CMK (cell line): ENCODE data around the gene CCDC136.

Experiments
- DNase-seq: peaks from one replicate; pipeline ENCODE4 v3.0.0-alpha.2; 2010; ENCODE audit warnings: low read depth

The CCDC136 gene

DNA sequence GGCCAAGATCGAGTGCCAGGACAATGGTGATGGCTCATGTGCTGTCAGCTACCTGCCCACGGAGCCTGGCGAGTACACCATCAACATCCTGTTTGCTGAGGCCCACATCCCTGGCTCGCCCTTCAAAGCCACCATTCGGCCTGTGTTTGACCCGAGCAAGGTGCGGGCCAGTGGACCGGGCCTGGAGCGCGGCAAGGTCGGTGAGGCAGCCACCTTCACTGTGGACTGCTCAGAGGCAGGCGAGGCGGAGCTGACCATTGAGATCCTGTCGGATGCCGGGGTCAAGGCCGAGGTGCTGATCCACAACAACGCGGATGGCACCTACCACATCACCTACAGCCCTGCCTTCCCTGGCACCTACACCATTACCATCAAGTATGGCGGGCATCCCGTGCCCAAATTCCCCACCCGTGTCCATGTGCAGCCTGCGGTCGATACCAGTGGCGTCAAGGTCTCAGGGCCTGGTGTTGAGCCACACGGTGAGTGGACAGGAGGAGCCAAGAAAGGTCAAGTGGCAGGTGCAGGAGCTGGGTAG, 53.1 kb downstream of the CCDC136 start:
- DNase-seq, result no peak

DNA sequence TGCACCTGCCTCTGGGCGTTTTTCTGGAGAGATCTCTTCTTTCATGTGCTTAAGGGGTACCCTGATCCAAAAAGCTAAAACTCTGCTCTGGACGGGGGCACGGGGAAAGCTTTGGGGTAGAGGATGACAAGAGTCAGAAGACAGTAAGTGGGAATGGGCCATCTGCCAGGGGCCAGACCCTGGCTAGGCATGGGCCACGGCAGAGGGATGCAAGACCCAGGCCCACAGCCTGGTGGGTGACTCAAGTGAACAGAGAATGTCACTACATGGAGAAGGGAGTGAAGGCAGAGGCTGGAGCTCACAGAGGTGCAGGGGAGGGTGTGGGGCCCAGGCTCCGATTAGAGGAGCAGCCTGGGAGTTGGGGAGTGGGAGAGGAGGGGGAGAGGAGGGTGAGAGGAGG, 53.7 kb downstream of the CCDC136 start:
- DNase-seq, result no peak

DNA sequence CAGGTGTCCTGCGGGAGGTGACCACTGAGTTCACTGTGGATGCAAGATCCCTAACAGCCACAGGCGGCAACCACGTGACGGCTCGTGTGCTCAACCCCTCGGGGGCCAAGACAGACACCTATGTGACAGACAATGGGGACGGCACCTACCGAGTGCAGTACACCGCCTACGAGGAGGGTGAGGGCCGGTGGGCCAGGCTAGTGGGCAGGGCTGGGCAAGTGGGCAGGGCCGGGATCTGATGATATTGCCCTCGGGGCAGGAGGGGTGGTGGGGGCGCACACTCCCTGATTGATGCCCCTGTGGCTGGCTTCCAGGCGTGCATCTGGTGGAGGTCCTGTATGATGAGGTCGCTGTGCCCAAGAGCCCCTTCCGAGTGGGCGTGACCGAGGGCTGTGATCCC, 54.2 kb downstream of the CCDC136 start:
- DNase-seq, result no peak

DNA sequence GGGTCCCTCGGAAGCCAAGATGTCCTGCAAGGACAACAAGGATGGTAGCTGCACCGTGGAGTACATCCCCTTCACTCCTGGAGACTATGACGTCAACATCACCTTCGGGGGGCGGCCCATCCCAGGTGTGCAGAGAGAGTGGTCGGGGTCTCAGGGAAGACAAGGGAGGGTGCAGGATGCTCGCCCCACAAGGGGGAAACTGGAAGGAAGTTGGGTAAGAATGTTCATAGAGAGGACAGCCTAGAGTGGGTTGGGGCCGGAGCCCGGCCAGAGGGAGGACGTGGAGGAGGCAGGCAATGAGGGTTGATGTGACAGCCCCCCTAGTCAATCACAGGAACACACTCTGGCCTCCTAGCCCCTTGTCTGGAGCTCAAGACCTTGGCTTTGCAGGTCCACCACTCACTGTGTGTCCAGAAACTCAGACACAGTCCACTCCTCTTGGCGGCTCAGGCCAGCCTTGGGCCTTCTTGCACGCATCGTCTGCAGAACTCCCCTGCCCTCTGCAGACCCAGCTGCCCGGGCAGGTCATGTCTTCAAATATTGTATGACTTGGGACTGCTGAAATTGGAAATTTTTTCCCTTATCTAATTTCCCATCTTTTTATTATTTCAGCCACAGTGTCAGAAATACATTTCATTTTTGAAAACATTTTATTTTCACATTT, 55.1 kb downstream of the CCDC136 start:
- no peak for DNase-seq

DNA sequence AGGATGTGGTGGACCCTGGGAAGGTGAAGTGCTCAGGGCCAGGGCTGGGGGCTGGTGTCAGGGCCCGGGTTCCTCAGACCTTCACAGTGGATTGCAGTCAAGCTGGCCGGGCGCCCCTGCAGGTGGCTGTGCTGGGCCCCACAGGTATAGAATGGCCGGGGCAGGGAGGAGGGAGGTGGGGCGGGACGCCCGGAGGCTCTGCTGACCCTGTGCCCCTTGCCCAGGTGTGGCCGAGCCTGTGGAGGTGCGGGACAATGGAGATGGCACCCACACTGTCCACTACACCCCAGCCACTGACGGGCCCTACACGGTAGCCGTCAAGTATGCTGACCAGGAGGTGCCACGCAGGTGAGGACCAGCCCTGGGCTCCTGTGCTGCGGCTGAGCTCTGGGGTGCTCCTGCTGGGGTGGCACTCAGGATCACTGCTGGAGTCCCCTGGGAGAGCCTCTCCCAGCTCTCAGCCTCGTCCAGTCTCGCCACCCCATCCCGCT, 56.0 kb downstream of the CCDC136 start:
- DNase-seq, result no peak

DNA sequence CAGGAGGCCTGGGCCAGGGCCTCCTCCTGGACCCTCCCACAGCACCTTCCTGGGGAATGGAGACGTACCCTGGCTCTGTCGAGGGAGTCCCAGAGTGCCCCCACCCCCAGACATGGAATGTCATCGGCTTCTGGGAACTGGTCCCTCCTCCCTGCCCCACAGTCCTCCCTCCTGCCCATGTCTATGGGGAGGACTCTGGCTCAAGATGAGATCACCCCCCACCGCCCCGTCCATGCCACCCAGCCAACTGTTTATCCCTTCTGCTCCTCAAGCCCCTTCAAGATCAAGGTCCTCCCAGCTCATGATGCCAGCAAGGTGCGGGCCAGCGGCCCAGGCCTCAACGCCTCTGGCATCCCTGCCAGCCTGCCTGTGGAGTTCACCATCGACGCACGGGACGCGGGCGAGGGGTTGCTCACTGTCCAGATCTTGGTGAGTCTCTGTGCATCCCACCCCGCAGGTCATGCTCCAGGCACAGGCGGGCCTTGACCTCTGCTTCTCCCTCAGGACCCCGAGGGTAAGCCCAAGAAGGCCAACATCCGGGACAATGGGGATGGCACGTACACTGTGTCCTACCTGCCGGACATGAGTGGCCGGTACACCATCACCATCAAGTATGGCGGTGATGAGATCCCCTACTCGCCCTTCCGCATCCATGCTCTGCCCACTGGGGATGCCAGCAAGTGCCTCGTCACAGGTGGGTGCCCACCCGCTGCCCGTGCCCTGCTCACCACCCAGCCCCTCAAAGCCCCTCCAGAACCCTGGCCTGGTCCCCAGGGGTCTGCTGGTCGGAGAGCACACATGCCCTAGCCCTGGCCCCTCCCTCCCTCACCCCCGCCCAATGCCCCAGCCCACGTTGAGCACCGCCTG, 56.8 kb downstream of the CCDC136 start:
- DNase-seq, result no peak

DNA sequence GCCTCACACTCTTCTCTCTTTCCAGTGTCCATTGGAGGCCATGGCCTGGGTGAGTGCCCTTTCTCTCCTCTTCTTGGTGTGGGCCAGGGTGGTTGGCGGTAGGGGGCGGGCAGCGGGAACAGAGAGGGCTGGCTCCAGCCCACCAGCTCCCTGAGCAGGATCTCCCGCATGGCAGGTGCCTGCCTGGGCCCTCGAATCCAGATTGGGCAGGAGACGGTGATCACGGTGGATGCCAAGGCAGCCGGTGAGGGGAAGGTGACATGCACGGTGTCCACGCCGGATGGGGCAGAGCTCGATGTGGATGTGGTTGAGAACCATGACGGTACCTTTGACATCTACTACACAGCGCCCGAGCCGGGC, 57.4 kb downstream of the CCDC136 start:
- DNase-seq, result no peak

DNA sequence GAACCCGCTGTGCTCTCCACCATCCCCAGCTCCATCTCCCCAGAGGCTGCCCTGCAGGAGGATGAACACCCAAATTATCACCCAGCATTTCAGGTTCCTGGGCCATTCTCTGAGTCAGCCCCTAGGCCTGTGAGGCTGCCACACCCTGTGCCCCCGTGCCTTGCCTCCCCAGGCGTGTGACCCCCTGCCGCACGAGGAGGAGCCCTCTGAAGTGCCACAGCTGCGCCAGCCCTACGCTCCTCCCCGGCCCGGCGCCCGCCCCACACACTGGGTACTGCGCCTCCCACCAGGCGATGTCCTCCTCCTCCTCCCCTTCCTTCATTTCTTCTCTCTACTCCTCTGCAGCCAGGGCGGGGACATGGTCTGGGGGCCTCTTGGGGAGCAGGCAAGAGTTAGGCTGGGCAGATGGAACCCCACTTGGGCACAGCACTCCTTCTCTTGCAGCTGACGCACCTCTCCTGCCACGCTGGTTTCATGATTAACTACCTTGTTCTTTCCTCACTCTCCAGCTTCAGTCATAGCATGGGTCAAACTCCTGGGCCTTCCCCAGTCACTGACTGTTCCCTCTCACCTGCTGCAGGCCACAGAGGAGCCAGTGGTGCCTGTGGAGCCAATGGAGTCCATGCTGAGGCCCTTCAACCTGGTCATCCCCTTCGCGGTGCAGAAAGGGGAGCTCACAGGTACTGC, 58.2 kb downstream of the CCDC136 start:
- DNase-seq, result no peak

DNA sequence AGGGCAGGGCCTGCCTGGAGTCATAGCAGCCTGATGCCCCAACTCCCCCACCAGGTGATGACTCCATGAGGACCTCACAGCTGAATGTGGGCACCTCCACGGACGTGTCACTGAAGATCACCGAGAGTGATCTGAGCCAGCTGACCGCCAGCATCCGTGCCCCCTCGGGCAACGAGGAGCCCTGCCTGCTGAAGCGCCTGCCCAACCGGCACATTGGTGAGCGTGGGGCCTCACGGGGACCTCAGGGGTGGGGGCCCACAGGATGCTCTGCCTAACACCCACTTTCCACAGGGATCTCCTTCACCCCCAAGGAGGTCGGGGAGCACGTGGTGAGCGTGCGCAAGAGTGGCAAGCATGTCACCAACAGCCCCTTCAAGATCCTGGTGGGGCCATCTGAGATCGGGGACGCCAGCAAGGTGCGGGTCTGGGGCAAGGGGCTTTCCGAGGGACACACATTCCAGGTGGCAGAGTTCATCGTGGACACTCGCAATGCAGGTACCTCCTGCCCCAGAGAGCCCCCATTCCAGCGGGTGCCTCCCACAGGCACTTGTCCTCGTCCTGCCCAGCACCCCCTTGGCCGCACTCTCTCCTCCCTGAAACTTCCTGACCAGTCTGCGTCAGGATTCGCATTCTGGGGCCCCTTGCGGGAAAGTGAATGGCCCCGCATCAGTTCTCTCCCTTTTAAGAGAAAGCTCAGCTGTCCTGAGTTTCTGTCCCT, 60.9 kb downstream of the CCDC136 start:
- DNase-seq, result no peak

DNA sequence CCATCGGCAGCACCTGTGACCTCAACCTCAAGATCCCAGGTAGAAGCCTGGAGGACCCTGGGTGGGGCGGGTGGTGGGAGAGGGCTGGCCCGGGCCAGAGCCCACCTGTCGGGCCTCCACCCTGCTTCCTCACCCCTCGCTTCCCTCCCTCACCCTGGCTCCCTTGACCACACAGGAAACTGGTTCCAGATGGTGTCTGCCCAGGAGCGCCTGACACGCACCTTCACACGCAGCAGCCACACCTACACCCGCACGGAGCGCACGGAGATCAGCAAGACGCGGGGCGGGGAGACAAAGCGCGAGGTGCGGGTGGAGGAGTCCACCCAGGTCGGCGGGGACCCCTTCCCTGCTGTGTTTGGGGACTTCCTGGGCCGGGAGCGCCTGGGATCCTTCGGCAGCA, 62.0 kb downstream of the CCDC136 start:
- no peak for DNase-seq

DNA sequence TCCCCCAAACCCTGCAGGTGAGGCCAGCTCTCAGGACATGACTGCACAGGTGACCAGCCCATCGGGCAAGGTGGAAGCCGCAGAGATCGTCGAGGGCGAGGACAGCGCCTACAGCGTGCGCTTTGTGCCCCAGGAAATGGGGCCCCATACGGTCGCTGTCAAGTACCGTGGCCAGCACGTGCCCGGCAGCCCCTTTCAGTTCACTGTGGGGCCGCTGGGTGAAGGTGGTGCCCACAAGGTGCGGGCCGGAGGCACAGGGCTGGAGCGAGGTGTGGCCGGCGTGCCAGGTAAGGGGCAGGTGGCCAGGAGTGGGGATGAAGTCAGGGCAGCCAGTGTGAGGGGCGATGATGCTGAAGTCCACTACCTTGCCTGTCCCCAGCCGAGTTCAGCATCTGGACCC, 62.6 kb downstream of the CCDC136 start:
- DNase-seq, result no peak

DNA sequence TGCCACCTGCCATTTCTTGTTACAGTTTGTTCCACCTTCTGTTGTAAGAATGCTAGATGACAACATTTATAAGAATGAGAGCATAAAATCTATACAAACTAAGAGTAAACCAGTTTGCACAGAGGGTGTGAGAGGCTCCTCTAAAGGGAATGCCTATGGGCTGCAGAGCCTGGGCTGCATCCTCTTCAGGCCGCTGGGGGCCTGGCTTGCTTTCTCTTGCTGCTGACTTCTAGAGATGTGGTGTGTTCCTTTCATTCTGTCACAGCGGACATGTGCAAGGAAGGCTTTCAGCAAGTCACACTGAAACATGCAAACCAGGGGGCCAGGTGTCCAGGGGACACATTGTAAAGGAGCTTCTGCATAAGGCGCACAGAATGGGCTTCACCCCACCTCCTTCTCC, 63.8 kb downstream of the CCDC136 start:
- no peak for DNase-seq

DNA sequence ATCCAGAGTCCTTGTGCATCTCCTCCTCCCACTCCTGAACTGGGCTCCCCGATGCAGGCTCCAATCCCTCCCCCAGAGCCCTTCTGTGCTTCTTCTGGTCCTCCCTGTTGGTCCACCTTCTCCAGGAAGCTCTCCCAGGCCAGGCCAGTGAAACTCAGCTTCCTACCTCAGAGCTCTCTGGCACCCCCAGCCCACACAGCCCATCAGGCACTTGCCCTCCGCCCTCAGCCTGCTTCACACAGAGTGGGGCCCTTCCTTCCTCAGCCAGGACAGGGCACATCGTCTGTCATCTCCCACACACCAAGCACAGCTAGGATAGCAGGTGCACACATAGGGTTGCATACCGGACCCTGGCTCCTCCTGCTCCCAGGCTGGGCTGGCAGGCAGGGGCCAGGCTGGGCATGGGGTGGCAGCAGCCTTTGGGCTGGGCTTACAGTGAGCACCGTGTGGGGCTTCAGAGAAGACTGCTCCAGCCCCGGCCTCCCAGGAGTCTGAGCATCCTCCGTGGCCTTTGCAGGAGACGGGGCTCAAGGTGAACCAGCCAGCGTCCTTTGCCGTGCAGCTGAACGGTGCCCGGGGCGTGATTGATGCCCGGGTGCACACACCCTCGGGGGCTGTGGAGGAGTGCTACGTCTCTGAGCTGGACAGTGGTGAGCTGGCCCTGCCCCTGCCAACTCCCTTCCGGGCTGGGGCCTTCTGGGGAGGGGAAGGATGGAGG, 64.4 kb downstream of the CCDC136 start:
- no peak for DNase-seq

DNA sequence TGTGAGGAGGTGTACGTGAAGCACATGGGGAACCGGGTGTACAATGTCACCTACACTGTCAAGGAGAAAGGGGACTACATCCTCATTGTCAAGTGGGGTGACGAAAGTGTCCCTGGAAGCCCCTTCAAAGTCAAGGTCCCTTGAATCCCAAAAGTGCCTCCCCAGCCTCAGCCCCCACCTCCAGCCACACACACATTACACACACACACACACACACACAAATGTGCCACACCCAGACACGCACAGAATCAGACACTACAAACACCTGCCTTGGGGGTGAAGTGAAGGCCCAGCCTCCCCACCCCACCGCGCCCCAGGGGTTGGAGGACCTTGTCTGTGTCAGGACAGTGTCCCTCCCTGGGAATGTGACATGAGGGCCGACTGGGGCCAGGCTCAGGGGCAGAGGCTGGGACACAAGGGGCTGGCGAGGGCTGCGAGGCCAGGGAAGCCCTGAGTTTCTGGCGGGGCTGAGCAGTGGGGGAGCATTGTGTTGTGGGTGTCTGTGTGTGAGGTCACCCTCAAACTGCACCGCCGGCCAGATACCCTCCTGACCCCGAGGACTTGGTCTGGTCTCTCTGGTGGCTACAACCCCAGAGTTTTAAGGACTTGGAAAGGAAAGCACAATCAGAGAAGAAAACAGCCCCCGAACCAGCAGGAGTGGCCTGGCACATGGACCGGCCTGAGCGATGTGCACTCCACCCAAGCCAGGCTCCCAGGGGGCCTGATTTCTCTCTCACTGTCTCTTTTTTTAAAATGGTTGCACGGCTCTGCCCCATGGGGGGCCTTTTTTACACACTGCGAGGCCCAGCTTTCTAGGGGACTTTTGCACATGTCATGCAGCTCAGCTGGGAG, 66.8 kb downstream of the CCDC136 start:
- no peak for DNase-seq

DNA sequence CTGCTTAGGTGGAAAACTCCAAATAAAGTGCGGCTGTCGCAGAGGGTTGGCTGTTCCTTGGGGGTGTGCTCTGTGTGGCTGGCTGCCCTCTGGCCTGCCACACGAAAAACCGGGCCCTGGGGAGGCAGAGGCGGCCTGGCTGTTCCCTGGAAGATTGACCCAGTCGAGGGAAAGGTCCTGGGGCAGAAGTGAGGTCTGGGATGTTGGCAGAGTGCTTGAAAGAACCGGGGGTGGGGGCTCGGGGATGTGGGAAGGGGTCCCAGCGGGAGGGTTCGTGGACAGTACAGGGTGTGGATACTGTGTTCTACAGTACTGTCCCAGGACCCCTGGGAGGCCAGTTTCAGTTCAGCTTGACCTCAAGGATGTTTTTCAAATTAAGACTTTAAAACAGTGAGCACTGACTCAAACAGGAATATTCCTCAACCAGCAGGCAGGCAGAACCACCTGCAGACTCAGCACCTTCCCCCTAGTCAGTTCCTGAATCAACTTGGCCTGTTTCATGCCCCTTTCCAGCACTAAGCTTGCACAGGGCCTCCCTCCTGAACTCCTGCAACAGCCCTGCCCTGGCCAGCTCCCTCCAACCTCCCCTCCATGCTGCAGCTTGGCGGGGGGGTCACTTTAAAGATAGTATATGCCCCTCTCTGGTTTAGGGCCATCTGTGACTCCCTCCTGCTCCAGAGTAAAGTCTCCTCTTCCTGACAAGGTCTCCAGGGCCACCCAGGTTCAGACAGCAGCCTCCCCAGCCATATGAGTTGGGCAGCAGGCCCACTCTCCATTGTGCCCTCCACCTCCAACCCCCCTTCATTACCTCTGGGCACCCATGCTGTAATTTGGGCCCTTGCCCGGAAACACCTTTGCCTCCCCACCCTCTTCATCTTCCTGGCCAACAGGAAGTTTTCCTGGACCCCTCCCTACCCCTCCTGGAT, 67.7 kb downstream of the CCDC136 start:
- DNase-seq, result no peak

DNA sequence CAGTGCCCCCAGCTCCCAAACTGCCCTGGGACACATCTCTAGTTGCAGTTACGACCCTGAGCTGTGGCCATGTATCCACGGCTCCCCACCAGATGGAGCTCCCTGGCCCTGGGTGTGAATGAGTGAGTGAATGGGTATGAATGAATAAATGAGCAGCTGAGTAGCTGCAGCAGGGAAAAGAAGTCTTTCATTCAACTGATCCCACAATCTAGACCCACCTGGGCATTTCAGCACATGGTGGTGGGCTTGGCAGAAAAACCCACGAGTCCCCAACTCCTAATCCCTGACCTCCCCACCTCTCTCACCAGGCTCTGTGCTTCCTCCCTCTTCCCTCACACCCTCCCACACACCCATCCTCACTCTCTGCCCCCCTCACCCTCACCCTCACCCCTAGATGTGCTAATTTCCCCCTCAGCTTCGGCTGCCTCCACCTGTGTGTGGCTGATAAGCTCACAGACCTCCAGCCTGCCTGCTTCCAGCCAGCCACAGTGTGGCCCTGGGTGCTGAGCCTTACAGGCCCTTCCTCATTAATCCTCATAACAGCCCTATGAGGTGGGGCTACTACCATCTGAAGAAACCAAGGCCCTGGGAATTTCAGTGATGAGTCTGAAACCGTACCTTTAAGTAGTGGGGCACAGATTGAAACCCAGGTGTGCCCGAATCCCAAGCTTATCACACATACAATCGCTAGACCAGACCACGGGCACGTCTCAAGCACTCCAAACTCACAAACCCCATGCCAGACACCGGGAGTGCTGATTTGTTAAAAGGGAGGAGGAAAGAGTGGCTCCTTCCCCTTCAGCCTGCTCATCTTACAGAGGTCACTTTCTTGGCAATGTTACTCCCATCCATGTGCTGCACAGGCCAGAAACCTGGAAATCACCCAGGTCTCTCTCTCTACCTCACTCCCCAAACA, 68.6 kb downstream of the CCDC136 start:
- DNase-seq, result no peak

DNA sequence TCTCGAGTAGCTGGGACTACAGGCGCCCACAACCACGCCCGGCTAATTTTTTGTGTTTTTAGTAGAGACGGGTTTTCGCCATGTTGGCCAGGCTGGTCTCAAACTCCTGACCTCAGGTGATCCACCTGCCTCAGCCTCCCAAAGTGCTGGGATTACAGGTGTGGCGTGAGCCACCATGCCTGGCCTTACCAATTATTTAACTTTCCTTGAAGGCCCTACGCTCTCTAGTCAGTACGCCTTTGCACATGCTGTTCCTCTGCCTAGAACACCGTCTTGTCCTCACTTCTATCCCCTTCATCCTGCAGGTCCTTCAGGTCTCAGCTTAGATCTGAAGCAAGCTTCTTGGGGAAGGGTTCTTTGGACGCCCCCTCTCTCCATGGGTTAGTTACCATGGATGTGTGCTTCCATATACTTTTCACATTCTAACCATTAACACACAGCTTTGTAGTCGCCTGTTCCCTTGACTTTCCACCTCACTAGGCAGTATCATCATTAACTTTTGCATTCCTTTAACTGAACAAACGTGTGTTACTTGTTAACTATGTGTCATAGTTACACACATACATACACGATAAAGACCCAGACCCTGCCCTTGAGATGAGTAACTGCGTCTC, 70.3 kb downstream of the CCDC136 start:
- DNase-seq, result no peak
